ENCODE measurements around the gene MED9.
"Not testable (repeated sequence)": the region's sequence is repeated elsewhere in the genome, so short reads cannot be mapped to it uniquely, and the experiment has no call there.

Gene MED9

GRCh38 chr17:17476865-17477467, at the start of gene MED9:
Gene MED9, plus strand, starts transcription at chr17:17477000. Its CDS starts 42 bp downstream, at chr17:17477042.
- peak; percentile 40 for DNase-seq

GRCh38 chr17:17429222-17429621, 47.6 kb upstream of the MED9 start:
- DNase-seq = no peak

GRCh38 chr17:17430924-17431323, 45.9 kb upstream of the MED9 start:
- DNase-seq = not testable (repeated sequence)

- no peak for DNase-seq
These were observed 45.2 kb upstream of the MED9 start for GRCh38 chr17:17431605-17432004.

- no peak for DNase-seq
These were observed 43.6 kb upstream of the MED9 start for GRCh38 chr17:17433000-17433703.

- no peak for DNase-seq
These were observed 42.3 kb upstream of the MED9 start for GRCh38 chr17:17434477-17434876.

- no peak for DNase-seq
These were observed 41.5 kb upstream of the MED9 start for GRCh38 chr17:17435323-17435722.

- no peak for DNase-seq
These were observed 39.3 kb upstream of the MED9 start for GRCh38 chr17:17437461-17437860.

- DNase-seq = no peak
These were observed 38.9 kb upstream of the MED9 start for GRCh38 chr17:17437893-17438292.

GRCh38 chr17:17440010-17440843, 36.6 kb upstream of the MED9 start:
- peak; percentile 82 for DNase-seq

GRCh38 chr17:17440938-17441675, 35.7 kb upstream of the MED9 start:
- DNase-seq = no peak

GRCh38 chr17:17443173-17443572, 33.6 kb upstream of the MED9 start:
- DNase-seq = no peak

- DNase-seq = no peak
These were observed 31.4 kb upstream of the MED9 start for GRCh38 chr17:17445296-17445924.

- no peak for DNase-seq
These were observed 30.7 kb upstream of the MED9 start for GRCh38 chr17:17445925-17446665.

GRCh38 chr17:17446666-17447155, 30.1 kb upstream of the MED9 start:
- no peak for DNase-seq

GRCh38 chr17:17447264-17447663, 29.5 kb upstream of the MED9 start:
- no peak for DNase-seq

- DNase-seq = no peak
These were observed 28.7 kb upstream of the MED9 start for GRCh38 chr17:17448076-17448475.

GRCh38 chr17:17448723-17449122, 28.1 kb upstream of the MED9 start:
- no peak for DNase-seq

- no peak for DNase-seq
These were observed 23.7 kb upstream of the MED9 start for GRCh38 chr17:17453088-17453487.

- no peak for DNase-seq
These were observed 22.5 kb upstream of the MED9 start for GRCh38 chr17:17454276-17454675.

GRCh38 chr17:17454700-17455099, 22.1 kb upstream of the MED9 start:
- not testable (repeated sequence) for DNase-seq

- no peak for DNase-seq
These were observed 21.6 kb upstream of the MED9 start for GRCh38 chr17:17455173-17455572.

Data from NCI-H1417 treated with DMSO at 0.1 percent for 48 hours (cell line).